Coronary artery (tissue), 2 donors: Measurements from ENCODE around the gene ADORA1.

ENCODE experiments used
- DNase-seq: peaks from one replicate; pipeline ENCODE4 v3.0.0-alpha.2; 2017; ENCODE audit warnings: low spot score
- H3K27ac ChIP-seq, 2 donors: fragments of 200-600 bp; sonication (generic); one replicate each; pipeline ENCODE4 v1.5.1; 2016 to 2019
- H3K4me3 ChIP-seq: fragments of 200-600 bp; sonication (generic); 2 replicates; pipeline ENCODE4 v1.5.1; 2016; ENCODE audit warnings: mild to moderate bottlenecking, moderate library complexity
- TF ChIP-seq, protein P1 (sequence below): fragments of 200-600 bp; sonication (generic); IDR thresholded peaks from one replicate; pipeline ENCODE4 v1.5.1; 2019; ENCODE audit warnings: antibody characterized with exemption

Gene ADORA1

DNA sequence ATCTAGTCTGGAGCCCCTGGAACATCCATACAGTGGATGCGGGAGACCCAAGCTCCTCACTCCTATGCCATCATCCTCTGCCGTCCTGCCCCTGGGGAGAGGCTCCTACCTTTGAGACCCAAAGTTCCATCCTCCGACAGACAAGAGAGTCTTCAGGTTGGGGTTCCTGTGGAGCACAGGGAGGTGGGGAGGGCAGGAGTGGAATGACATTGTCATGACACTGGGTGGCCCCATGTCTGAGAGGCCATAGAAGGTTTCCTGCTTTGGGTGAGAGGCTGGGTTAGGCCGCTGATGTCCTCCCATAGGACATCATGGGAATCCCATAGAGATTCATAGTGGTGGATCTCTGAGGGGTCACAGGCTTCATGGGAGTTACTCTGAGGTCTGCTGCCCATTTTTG lies 56.9 kb downstream of the ADORA1 start:
- no peak for DNase-seq
- H3K27ac ChIP-seq: no peak overlapping the region
- H3K4me3 ChIP-seq: no peak overlapping the region
- TF ChIP-seq, protein P1, sequence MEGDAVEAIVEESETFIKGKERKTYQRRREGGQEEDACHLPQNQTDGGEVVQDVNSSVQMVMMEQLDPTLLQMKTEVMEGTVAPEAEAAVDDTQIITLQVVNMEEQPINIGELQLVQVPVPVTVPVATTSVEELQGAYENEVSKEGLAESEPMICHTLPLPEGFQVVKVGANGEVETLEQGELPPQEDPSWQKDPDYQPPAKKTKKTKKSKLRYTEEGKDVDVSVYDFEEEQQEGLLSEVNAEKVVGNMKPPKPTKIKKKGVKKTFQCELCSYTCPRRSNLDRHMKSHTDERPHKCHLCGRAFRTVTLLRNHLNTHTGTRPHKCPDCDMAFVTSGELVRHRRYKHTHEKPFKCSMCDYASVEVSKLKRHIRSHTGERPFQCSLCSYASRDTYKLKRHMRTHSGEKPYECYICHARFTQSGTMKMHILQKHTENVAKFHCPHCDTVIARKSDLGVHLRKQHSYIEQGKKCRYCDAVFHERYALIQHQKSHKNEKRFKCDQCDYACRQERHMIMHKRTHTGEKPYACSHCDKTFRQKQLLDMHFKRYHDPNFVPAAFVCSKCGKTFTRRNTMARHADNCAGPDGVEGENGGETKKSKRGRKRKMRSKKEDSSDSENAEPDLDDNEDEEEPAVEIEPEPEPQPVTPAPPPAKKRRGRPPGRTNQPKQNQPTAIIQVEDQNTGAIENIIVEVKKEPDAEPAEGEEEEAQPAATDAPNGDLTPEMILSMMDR: no peak

DNA sequence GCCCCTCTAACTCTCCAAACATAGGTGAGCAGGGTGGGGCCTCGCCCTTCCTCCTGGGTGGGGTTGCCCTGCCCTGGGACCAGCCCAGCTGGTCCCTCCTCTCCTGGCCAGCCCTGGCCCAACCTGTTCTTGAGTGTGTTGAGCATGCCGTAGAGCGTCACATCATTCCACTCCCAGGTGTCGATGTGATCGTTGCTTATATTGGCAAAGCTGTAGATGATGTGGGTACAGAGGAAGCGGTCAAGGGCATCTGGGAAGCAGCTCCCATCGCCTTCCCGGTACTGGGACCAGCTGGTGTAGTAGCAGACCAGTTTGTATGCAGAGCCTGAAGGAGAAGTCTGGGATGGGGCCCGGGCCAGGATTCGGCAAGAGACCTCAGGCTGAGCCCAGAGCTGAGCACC lies 57.5 kb downstream of the ADORA1 start:
- TF ChIP-seq, protein P1: no peak
- Histone ChIP-seq H3K4me3 (no peak overlapping the region), H3K27ac (no peak overlapping the region)
- no peak for DNase-seq

DNA sequence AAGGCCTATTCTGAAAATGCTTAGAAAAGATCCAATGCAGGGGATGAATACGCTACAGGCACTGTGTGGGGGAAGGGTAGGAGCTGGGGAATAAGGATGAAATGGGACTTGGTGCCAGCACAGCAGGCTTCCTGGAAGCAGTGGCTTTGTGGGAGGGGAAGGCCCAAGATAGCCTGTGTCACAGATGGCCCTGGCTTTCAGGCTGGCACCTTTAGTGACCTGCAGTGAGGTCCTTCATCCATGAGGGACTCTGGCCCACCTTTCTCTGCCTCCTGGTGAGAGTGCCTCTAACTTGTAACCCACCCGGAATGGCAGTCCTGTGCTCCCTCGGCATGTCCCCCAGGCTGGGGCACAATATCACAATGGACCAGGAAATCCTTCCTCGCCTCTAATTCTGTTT lies 58.1 kb downstream of the ADORA1 start:
- TF ChIP-seq, protein P1: no peak
- no peak for DNase-seq
- Histone ChIP-seq H3K4me3 (no peak overlapping the region), H3K27ac (no peak overlapping the region)

DNA sequence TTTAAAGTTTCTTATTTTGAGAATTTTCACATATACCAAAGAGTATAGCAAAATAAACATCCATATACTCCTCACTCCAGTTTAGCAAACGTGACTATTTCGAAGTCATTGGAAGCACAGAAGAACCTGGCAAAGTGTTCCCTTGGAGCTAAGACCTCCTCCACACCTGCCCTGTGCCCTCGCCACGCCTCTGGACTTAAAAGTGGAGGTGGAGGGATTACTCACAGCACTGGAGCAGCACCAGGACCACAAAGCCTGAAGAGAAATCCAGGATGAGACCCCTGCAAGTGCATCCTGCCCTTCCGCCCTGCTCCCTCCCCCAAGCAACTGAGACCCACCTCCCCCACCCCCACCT lies 58.5 kb downstream of the ADORA1 start:
- DNase-seq: no peak

DNA sequence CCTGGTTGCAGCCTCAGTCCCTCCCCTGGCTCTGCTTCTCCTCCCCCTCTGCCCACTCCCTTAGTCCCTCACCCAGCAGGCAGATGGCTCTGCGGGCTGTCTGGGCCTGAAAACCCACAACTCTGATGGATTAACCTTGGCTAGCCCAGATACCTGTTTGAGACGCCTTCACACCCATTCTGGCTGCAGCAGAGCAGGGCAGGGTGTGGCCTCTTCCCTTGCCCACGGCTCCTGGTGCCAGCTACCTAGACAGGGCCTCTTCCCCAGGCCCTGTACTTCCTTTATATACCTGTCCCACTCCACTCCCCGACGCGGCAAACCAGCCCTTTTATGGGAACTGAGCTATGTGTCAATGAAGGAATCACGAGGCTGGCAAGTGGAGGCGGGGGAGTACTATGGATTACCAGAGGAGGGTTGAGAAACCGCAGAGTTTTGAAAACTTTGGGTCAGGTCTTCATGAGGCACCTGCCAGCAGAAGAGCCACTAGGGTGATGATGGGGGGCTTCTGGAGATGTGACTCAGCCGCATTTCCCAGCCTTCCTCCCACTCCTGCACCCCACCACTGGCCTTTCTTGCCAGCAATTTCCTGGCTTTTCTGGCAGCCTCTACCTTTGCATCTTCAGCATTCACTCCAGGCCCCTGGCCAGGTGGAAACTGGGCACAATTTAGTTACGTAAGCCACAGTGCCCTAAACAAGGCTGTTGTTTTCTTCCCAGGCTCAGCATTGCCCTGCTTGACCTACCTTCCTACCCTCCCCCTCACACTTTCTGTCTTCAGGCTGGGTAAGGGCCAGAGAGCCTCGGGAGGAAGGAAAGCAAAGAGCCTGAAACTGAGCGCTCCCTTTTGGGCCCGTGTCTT lies 59.1 kb downstream of the ADORA1 start, which contains the start of gene CHI3L1:
Gene CHI3L1 (minus strand): TSS at position 259 of the 858 bp plus-strand sequence. CDS start 81 bp downstream, at position 178.
- TF ChIP-seq, protein P1: no peak
- Histone ChIP-seq H3K4me3 (no peak within 1 kb of the TSS), H3K27ac (no peak within 1 kb of the TSS)
- DNase-seq: no peak

More for the DNA sequence above, 58.5 kb downstream of the ADORA1 start:
- Histone ChIP-seq H3K27ac (no peak overlapping the region), H3K4me3 (no peak overlapping the region)
- TF ChIP-seq, protein P1: no peak

DNA sequence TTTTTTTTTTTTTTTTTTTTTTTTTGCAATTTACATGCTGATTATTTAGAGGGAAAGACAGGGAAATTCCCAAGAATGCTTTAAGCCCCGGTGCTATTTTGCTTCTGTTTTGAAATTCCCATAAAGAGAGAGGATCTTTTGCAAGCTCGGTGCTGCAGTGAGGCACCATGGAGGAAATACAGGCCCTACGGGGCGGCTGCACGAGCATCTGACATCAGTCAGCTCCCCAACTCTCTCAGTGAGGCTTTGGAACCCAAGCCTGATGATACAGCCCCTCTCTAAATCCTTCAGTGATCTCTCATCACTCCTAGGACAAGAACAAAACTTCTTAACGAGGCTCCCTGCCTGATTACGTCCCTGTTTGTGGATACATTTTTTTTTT lies 59.8 kb downstream of the ADORA1 start:
- TF ChIP-seq, protein P1: no peak
- no peak overlapping the region for H3K27ac ChIP-seq
- no peak overlapping the region for H3K4me3 ChIP-seq
- DNase-seq: peak; percentile 28

DNA sequence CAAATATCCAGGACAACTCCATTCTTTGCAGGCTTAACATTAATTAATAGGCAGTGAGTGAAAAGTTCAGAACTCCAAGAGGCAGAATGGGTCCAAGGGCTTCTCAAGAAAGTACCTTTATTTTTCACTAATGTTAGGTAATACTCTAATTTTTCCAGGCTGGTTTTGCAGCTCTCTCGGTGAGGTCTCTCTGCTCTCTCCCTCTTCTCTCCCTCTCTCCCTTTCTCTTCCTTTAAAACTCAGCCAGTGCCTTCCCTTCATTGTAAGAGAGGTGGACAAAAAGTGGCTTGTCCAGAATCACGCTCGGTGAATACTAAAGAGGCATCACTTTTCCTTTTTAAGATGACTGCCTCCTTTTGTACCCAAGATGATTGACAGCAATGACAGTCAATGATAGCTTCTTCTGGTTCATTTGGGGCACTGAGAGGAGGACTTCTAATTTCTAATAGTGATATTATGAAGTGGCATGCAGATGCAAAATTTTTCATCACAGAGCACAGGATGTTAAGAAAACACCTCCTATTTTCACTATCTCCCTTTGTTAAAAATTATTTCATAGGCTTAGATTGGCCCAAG lies 60.3 kb downstream of the ADORA1 start:
- TF ChIP-seq, protein P1: no peak
- Histone ChIP-seq H3K27ac (no peak overlapping the region), H3K4me3 (no peak overlapping the region)
- no peak for DNase-seq
